Left cardiac atrium (tissue), 4 donors: ENCODE results near the gene RALGDS. TPM values are rescaled to one million over a fixed set of nuclear protein-coding genes. Genes with fewer than 3 reads are reported as not detected.
"Not testable (repeated sequence)": the region's sequence is repeated elsewhere in the genome, so short reads cannot be mapped to it uniquely, and the experiment has no call there.

Source experiments
- ATAC-seq, 2 donors: fragments of 200-7000 bp; cut with Tn5 transposase; one replicate each; pipeline ENCODE4 v1.9.1; 2020; ENCODE audit warnings: mild to moderate bottlenecking in 2 of 2, moderate library complexity in 2 of 2
- DNase-seq: peaks from one replicate; pipeline ENCODE4 v3.0.0-alpha.2; 2020
- intact Hi-C, 2 donors: fragments of 100-400 bp; cut with DNase I; formaldehyde crosslinking; loops; one replicate each; pipeline versions ENCODE4 v1.14.1 to v1.15.1; 2022 to 2023
- total RNA-seq, 2 donors: library from RNA; stranded (reverse); fragmentation: NEBNext Ultra II Directional; extraction: Animal tissue kit (Norgen Biotek cat#: 25700); gene quantifications; one replicate each; pipeline ENCODE4 v1.2.1, GENCODE V29; 2021
- donor health status: DM: no; HTN: yes; CAD: no.
- donor health status: DM: no; HTN: yes; CAD: no; lungs with severe emphysema.
- donor health status: DM: yes; HTN: yes; CAD: no.
- donor health status: Dilated cardiomyopathy.

RALGDS gene
- total RNA-seq, 2 donors from 2014 or later = 27.0 to 29.3 TPM

DNA sequence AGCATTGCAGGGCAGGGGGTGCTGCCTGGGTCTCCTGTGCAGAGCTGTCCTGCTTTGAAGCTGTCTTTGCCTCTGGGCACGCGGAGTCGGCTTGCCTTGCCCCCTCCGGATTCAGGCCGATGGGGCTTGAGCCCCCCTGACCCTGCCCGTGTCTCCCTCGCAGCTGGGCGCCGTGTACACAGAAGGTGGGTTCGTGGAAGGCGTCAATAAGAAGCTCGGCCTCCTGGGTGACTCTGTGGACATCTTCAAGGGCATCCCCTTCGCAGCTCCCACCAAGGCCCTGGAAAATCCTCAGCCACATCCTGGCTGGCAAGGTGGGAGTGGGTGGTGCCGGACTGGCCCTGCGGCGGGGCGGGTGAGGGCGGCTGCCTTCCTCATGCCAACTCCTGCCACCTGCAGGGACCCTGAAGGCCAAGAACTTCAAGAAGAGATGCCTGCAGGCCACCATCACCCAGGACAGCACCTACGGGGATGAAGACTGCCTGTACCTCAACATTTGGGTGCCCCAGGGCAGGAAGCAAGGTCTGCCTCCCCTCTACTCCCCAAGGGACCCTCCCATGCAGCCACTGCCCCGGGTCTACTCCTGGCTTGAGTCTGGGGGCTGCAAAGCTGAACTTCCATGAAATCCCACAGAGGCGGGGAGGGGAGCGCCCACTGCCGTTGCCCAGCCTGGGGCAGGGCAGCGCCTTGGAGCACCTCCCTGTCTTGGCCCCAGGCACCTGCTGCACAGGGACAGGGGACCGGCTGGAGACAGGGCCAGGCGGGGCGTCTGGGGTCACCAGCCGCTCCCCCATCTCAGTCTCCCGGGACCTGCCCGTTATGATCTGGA, 56.6 kb downstream of the RALGDS start:
- DNase-seq = no peak
- no peak for ATAC-seq
- intact Hi-C loops = no loop called here

DNA sequence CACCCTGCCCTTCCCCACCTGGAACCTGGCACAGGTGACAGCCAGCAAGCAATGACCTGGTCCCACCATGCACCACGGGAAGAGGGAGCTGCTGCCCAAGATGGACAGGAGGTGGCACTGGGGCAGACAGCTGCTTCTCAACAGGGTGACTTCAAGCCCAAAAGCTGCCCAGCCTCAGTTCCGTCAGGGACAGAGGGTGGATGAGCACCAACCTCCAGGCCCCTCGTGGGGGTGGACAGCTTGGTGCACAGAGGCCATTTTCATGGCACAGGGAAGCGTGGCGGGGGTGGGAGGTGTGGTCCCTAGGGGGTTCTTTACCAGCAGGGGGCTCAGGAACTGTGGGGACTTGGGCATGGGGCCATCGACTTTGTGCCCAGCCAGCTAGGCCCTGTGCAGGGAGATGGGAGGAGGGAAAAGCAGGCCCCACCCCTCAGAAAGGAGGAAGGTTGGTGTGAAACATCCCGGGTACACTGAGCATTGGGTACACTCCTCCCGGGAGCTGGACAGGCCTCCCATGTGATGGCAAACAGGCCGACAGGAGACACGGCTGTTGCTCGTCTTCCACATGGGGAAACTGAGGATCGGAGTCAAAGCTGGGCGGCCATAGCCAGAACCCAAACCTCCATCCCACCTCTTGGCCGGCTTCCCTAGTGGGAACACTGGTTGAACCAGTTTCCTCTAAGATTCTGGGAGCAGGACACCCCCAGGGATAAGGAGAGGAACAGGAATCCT, 57.4 kb downstream of the RALGDS start:
- no peak for DNase-seq
- intact Hi-C loops = no loop called here
- ATAC-seq = no peak

DNA sequence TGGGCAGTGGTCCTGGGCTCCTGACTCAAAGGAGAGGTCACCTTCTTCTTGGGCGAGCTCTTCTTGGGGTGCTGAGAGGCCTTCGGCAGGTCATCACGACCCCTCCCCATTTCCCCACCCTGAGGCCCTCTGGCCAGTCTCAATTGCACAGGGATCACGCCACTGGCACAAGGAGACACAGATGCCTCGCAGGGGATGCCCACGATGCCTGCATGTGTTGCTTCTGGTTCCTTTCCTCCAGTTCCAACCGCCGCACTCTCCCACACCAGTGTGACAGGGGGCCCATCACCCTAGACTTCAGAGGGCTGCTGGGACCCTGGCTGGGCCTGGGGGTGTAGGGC, 57.9 kb downstream of the RALGDS start:
- ATAC-seq = no peak
- intact Hi-C loops = no loop called here
- no peak for DNase-seq

DNA sequence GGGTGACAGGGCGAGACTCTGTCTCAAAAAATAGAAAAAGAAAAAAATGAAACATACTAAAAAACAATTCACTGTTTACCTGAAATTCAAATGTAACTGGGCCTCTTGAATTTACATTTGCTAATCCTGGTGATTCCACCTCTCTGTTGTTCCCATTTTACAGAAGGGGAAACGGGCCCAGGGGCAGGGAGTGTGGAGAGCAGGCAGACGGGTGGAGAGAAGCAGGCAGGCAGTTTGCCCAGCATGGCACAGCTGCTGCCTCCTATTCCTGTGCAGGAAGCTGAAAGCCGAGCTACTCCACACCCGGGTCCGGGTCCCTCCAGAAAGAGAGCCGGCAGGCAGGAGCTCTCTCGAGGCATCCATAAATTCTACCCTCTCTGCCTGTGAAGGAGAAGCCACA, 58.5 kb downstream of the RALGDS start:
- intact Hi-C loops, DNase-seq, ATAC-seq: not testable (repeated sequence)

DNA sequence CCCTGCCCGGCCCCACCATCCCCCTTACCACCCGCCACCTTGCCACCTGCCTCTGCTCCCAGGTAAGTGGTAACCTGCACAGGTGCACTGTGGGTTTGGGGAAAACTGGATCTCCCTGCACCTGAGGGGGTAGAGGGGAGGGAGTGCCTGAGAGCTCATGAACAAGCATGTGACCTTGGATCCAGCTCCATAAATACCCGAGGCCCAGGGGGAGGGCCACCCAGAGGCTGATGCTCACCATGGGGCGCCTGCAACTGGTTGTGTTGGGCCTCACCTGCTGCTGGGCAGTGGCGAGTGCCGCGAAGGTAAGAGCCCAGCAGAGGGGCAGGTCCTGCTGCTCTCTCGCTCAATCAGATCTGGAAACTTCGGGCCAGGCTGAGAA, 59.3 kb downstream of the RALGDS start, which contains the start of gene CEL:
CEL (plus strand) TSS at position 218 of the 382 bp plus-strand sequence; CDS start at position 240, 22 bp downstream.
- ATAC-seq = peak in 1 of 2 donors; percentile 11
- DNase-seq, intact Hi-C loops: not testable (repeated sequence)

DNA sequence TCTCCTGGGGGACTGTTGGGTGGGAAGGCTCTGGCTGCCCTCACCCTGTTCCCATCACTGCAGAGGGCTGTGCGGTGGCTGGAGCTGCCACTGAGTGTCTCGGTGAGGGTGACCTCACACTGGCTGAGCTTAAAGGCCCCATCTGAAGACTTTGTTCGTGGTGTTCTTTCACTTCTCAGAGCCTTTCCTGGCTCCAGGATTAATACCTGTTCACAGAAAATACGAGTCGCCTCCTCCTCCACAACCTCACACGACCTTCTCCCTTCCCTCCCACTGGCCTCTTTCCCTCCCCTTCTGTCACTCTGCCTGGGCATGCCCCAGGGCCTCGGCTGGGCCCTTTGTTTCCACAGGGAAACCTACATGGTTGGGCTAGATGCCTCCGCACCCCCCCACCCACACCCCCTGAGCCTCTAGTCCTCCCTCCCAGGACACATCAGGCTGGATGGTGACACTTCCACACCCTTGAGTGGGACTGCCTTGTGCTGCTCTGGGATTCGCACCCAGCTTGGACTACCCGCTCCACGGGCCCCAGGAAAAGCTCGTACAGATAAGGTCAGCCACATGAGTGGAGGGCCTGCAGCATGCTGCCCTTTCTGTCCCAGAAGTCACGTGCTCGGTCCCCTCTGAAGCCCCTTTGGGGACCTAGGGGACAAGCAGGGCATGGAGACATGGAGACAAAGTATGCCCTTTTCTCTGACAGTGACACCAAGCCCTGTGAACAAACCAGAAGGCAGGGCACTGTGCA, 59.8 kb downstream of the RALGDS start:
- DNase-seq, intact Hi-C loops: not testable (repeated sequence)
- ATAC-seq = peak; percentile 48 to 67

DNA sequence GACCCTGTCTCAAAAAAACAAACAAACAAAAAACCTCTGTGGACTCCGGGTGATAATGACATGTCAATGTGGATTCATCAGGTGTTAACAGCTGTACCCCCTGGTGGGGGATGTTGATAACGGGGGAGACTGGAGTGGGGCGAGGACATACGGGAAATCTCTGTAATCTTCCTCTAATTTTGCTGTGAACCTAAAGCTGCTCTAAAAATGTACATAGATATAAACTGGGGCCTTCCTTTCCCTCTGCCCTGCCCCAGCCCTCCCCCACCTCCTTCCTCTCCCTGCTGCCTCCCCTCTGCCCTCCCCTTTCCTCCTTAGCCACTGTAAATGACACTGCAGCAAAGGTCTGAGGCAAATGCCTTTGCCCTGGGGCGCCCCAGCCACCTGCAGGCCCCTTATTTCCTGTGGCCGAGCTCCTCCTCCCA, 60.6 kb downstream of the RALGDS start:
- ATAC-seq (peak in 1 of 2 donors; percentile 4), DNase-seq (no peak)
- intact Hi-C loops = no loop called here

DNA sequence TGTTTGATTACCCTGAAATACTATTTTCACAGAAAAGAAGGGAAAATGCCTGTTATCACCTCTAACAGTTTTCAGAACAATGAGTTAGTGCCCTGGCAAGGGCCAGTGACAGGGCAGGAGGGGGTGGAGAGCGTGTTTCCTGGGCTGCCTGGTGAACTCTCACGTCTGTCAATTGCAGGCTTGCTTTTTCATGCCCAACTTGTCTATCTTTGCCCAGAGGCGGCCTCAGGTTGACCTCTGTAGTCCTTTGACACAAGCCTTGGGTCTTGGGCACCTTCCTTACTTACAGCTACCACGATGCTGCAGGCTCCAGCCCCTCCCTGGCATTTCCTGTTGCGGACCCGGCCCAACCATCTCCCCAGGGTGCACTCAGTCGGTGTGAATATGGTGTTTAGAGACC, 61.4 kb downstream of the RALGDS start:
- intact Hi-C loops = no loop called here
- ATAC-seq (no peak), DNase-seq (no peak)

DNA sequence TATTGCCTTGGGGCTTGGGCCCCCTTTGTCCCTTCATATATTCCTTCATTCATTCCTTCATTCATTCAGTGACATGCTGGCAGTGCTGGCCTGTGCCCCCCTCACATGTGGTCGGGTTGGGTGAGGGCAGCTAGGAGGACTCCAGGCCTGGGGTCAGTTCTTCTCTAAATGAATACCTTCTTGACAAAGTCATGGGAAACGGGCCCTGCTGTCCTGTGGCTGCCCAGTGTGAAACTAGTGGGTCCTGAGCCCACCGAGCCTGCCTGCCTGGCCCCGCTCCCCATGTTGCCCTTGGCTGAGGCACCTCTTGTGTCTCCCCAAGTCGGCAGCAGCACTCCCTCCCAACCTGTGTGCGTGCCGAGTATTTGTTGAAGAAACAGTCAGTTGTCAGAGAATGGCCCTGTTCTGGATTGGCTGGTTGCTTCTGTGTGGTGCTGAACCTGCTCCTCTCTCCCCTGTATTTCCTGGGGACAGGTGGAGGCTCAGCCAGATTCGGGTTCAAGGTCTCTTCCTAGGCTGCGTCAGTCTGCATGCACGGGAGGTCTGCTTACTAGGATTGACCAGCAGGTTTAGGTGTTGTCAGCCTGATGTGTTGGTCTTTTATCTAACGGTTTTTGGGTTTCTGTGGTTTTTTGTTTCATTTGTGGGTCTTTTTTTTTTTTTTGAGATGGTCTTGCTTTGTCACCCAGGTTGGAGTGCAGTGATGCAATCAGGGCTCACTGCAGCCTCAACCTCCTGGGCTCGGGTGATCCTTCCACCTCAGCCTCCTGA, 62.3 kb downstream of the RALGDS start:
- ATAC-seq = no peak
- intact Hi-C loops = no loop called here

DNA sequence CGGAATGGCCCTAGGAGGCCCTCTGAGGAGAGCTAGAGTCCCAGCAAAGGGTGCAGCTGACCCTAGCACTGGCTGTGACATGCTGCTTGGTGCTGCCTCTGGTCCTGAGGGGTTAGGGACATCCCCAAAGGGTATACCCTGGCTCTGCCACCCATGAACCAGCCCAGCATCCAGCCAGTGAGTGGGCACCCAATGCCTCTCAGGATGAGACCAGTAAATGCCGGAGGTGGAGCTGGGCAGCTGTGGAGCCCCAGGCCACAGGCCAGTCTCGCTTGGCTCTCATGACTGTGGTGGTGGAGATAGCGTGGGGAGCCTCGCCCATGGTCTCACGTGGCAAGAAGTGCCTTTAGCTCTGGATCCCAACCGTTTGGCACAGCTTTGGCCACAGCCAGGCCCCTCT, 63.0 kb downstream of the RALGDS start:
- ATAC-seq (no peak), DNase-seq (no peak)
- intact Hi-C loops = no loop called here

More for the DNA sequence above, 62.3 kb downstream of the RALGDS start:
- DNase-seq = no peak

DNA sequence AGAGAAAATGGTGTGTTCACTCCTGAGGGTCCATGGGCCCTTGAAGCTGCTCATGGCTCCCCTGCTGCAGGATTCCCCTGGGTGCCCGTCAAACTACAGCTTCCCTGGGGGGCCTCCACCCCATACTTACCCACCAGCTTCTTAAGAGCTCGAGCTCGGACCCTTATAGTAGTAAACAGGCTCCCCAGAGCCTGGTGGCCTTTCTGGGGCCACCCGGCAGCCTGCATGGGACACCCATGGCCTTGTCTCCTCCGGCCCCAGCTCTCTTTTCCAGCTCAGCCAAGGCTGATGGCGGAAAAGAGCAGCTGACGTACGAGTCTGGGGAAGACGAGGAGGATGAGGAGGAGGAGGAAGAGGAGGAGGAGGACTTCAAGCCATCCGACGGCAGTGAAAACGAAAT, 63.5 kb downstream of the RALGDS start:
- no peak for DNase-seq
- intact Hi-C loops = no loop called here
- no peak for ATAC-seq

DNA sequence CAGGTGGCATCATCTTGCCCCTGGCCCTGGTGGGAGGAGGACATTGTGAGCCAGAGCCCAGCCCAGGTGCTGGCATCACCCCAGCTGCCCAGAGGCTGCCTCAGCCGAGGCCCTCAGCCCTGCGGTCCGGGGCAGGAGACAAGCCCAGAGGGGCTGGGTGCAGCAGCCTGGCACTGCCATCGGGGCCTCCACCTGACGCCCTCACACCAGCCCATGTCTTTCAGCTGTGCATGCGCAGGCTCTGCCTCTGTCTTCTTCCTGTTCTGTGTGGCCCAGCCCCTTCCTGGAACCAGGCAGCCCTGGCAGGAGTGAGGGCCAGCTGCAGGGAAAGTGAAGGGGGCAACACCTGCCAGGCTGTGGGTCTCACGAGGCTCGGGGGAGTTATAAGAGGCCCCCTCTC, 64.0 kb downstream of the RALGDS start:
- intact Hi-C loops = no loop called here
- no peak for ATAC-seq

DNA sequence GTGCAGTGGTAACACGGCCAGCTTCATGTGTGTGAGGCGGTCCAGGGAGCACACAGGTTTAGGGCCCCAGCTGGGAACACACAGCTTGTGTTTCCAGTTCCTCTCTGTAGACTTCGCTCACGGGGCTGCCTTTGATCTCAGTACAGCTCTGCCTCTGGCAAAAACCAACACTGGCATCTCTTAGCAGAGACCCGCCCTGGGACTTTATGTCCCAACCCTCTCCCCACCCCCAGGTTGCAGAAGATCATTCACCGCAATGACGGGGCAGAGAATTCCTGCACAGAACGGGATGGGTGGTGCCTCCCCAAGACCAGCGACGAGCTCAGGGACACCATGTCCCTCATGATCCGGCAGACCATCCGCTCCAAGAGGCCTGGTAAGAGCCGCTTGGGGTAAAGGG, 64.5 kb downstream of the RALGDS start:
- no peak for DNase-seq
- ATAC-seq = no peak
- intact Hi-C loops = no loop called here

More for the DNA sequence above, 64.0 kb downstream of the RALGDS start:
- no peak for DNase-seq

DNA sequence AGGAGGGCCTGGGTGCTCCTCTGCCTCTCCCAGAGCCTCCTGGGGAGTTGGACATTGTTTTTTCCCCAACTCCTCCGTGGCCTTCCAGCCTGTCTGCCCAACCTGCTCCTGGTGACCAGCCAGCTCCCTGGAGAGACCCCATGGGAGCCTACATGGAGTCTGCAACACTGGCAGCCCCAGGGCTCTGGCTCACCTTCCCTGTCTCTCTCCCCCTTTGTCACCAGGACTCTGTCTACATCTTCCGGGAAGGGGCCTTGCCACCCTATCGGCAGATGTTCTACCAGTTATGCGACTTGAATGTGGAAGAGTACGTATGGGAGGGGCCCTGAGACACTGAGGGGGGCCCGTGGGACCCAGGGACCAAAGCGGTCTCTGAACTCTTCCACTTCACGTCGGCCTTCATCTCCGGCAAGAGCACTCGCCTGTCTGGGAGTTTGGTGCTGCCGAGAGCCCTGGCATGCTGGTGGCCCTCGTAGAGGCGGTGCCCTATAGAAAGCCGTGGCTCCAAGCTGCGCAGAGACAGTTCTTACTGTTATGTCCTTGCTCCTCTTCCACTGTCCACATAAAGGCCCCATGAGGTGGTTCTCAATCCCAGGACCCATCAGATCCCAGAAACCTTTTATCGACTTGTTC, 65.1 kb downstream of the RALGDS start:
- no peak for ATAC-seq
- no peak for DNase-seq
- intact Hi-C loops = no loop called here

DNA sequence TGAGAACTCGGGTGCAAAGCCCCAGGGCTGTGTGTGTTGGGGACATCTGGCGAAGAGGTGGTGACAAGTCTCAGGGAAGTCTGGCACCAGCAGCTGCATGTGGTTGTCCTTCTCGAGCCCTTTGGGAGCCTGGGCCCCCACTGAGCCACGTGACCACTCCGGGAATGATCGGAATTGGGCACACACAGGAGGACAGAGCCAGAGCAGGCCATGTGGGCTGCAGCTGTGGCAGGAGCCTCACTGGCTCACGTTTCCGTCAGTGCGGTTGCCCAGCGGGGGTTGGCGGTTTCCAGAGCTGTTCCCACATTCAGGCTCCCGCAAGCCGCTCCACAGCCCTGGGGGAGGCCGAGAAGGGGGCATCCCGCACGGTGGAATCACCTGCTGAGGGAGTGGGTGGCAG, 66.1 kb downstream of the RALGDS start:
- ATAC-seq (peak; percentile 81 to 93), DNase-seq (peak; percentile 76)
- intact Hi-C loops = loop anchor here in 1 of 2 donors (5.0 kb wide), 1 partner anchor 92 kb away; no protein-coding TSS in a partner anchor

DNA sequence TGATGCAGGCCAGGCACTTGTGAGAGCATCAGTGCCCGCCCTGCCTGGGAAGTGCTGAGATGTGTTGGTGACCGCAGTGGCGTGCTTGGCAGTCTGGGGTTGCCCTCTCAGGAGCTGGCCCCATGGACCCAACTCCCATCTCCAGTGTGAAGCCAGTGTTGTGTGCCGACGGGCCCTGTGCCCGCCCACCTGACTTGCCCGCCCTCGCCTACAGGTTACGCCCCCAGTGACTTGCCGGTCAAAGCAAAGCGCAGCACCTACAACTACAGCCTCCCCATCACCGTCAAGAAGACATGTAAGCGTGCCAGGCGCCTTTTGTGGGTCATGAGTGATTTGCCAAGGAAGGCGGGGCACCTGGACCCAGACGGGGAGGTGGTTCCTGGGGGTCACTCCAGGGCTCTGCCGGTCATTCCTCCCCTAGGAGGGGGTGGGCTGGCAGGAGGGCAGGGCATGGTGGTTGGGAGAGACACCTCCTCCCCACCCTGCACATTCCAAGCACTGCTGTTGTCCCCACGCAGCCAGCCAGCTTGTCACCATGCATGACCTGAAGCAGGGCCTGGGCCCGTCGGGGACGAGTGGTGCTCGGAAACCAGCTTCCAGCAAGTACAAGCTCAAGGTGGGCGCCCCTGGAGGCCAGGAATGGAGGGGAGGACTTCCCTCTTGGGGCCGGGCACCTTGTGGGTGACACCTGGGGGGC, 66.7 kb downstream of the RALGDS start:
- intact Hi-C loops = loop anchor here in 1 of 2 donors (5.0 kb wide), 1 partner anchor 93 kb away; no protein-coding TSS in a partner anchor
- ATAC-seq (peak; percentile 43 to 52), DNase-seq (peak; percentile 35)

DNA sequence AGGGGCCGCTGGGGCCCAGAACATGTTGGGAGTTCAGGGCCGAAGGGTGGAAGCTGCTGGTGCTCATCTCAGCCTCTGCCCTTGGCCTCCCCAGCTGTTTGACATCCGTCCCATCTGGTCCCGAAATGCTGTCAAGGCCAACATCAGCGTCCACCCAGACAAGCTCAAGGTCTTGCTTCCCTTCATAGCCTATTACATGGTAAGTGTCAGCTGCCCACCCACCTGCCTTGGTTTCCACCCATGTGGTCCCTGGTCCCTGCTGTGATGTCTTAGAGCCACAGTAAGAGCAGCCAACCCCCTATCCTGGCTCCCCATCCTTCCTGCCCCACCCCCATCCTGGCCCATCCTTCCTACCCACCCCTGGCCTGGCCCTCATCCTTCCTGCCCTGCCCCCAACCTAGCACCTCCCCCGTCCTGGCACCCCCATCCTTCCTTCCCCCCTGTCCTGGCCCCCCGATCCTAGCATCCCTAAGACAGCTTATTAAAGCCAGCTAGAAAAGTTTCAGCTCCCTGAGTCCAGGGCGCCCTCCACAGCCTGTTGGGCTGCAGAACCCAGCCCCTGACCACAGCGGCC, 69.0 kb downstream of the RALGDS start:
- no peak for ATAC-seq
- DNase-seq = no peak
- intact Hi-C loops = loop anchor here in 1 of 2 donors (5.0 kb wide), 1 partner anchor 95 kb away; no protein-coding TSS in a partner anchor
